HepG2 (cell line): ENCODE measurements around the gene STK11.

ENCODE experiments used
- POLR2AphosphoS2 ChIP-seq: IDR thresholded peaks from 2 replicates; pipeline ENCODE4 v1.6.1; 2011; ENCODE audit warnings: low read depth, low read length, improper control_type of control experiment
- TF ChIP-seq, protein P1 (sequence below): sonication (generic); formaldehyde crosslinking; IDR thresholded peaks from 2 replicates; pipeline ENCODE4 v1.5.0; 2020; ENCODE audit warnings: mild to moderate bottlenecking, missing genetic modification reagents, moderate library complexity

DNA sequence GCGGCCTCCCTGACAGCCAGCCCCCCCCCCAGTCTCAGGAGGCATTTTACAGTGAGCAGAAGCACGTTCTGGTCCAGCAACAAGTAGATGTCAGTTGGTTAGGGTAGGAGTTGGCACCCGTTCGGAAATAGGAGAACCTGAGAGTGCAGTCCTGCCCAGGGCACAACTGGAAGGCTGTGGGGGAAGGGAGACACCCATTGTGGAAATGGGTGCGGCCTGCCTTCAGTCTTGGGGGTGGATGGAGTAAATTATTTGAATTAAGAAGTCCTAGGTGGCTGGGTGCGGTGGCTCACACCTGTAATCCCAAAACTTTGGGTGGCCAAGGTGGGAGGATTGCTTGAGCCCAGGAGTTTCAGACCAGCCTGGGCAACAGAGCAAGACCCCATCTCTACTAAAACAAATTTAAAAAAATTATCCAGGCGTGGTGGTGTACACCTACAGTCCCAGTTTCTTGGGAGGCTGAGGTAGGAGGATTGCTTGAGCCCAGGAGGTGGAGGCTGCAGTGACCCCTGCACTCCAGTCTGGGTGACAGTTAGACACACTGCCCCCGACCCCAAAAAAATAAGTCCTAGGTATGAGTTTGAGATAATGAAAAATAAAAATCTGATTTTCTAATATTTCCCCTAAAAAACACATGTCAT is 64.8 kb downstream of the STK11 start:
- TF ChIP-seq, protein P1, sequence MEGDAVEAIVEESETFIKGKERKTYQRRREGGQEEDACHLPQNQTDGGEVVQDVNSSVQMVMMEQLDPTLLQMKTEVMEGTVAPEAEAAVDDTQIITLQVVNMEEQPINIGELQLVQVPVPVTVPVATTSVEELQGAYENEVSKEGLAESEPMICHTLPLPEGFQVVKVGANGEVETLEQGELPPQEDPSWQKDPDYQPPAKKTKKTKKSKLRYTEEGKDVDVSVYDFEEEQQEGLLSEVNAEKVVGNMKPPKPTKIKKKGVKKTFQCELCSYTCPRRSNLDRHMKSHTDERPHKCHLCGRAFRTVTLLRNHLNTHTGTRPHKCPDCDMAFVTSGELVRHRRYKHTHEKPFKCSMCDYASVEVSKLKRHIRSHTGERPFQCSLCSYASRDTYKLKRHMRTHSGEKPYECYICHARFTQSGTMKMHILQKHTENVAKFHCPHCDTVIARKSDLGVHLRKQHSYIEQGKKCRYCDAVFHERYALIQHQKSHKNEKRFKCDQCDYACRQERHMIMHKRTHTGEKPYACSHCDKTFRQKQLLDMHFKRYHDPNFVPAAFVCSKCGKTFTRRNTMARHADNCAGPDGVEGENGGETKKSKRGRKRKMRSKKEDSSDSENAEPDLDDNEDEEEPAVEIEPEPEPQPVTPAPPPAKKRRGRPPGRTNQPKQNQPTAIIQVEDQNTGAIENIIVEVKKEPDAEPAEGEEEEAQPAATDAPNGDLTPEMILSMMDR (CRISPR knock-in tag), result no peak
- TF ChIP-seq POLR2AphosphoS2, result no peak; the same call in 1 of the 2 replicates
